HG03064 (cell line): ENCODE results near the gene SLC5A1.
"Not testable (repeated sequence)": the region's sequence is repeated elsewhere in the genome, so short reads cannot be mapped to it uniquely, and the experiment has no call there.

Source experiments
- ATAC-seq: cut with Tn5 transposase; IDR thresholded peaks from one replicate; pipeline ENCODE4 v1.9.1; 2021; ENCODE audit warnings: low read depth; ENCODE audit not compliant: unreplicated experiment

Gene SLC5A1

DNA sequence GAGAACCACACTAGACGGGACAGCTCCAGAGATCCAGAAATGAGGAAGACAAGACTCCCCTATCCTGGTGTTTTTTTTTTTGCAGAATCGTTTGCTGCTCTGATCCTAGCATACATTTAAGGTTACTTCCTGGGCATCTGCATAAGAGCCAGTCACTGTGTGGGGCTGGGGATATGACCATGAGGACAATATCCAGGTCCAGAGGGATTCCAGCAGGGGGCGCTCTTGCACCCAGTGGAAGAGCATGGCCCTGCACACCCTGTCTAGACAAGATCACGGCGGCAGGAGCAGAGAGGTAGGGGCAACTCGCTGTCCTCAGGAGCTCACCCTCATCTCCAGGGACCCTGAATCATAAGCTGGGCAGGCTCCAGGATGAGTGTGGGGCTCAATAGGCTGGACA lies 97.6 kb downstream of the SLC5A1 start:
- not testable (repeated sequence) for ATAC-seq

DNA sequence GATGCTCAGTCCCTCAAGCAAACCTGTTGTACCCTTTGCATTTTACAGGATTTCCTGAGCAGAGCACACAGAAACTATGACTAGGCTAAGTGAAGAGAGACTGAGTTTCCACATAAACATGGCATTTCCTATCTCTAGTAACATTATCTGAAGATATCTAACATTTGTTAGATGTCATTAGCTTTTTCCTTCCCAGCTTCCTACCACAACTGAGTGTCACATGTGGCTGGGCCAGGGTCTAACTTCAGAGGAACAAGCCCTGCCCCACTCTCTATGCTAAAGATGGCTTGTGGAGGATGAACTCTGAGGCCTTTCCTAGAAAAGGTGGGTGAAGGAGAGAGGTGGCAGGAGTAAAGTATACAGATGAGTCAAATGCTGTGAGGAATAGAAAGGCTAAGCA lies 99.5 kb downstream of the SLC5A1 start:
- ATAC-seq, result no peak

DNA sequence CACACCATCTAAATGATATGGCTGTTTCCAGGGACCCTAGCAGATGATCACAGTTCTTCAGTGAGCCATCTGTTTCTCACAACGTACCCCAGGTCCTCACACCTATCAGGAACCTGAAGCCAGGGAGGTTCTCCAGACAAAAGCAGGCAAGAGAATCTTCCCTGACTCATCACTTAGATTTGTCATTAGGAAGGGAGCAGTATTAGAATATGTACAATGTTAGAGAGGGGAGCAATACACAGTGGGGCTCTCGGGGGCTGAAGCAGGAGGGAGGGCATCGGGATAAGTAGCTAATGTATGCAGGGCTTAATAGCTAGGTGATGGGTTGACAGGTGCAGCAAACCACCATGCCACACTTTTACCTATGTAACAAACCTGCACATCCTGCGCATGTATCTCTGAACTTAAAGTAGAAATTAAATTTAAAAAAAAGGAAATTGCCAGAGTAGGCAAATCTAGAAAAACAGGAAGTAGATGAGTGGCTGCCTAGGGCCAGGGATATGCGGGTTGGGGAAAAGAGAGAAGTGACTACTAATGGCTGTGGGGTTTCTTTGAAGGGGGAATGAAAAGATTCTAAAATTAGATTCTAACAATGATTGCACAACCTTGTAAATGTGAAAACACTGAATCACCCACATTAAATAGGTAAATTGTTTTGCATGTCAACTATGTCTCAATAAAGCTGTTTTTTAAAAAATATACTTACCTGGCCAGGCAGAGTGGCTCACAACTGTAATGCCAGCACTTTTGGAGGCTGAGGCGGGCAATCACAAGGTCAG lies 101.6 kb downstream of the SLC5A1 start:
- no peak for ATAC-seq

DNA sequence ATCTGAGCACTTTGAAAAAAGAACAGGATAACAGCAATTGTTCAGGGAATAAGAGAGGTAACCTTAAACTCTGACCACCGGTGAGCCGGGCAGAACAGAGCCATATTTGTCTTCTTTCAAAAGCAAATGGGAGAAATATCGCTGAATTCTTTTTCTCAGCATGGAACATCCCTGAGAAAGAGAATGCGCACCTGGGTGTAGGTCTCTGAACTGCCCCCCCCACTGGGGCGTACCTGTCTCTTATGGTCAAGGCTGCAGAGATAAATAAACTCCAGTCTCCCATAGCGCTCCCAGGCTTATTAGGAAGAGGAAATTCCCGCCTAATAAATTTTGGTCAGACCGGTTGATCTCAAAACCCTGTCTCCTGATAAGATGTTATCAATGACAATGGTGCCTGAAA lies 104.1 kb downstream of the SLC5A1 start:
- not testable (repeated sequence) for ATAC-seq

DNA sequence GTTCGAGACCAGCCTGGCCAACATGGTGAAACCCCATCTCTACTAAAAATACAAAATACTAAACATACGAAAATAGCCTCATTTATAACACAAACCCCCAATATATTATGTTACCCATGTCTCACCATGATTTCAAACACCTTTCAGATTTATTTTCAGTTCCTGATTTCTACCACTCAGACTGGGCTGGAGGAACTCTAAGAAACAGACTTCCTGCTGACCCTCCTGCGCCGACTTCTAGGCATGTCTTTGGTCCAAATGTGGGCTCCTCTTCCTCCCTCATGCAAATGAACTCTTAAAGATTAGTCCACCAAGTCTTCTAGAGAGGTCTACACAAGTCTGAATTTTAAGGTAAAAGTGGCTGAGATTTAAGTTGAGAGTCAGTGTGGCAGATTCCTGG lies 105.3 kb downstream of the SLC5A1 start:
- not testable (repeated sequence) for ATAC-seq

DNA sequence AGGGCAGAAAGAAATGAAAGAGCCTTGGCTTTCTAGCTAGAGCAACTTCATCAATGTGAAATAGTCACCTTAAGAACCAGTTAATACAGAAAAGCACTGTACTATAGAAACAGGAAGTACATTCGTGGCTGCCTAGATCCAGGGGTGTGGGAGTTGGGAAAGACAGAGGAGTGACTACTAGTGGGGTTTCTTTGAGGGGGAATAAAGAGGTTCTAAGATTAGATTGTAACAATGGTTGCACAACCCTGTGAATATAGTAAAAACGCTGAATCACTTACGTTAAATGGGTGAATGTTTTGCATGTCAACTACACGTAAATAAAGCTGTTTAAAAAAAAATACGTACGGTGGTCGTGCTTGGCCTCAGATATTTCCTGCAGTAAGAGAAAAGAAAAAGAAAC lies 107.6 kb downstream of the SLC5A1 start:
- not testable (repeated sequence) for ATAC-seq

DNA sequence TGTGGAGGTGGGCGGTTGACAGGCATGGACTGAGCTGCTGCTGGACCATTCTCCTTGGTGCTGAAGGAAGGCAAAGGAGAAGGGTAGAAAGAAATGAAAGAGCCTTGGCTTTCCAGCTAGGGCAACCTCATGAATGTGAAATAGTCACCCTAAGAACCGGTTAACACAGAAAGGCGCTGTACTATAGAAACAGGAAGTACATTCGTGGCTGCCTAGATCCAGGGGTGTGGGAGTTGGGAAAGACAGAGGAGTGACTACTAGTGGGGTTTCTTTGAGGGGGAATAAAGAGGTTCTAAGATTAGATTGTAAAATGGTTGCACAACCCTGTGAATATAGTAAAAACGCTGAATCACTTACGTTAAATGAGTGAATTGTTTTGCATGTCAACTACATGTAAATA lies 108.6 kb downstream of the SLC5A1 start:
- ATAC-seq, result not testable (repeated sequence)

DNA sequence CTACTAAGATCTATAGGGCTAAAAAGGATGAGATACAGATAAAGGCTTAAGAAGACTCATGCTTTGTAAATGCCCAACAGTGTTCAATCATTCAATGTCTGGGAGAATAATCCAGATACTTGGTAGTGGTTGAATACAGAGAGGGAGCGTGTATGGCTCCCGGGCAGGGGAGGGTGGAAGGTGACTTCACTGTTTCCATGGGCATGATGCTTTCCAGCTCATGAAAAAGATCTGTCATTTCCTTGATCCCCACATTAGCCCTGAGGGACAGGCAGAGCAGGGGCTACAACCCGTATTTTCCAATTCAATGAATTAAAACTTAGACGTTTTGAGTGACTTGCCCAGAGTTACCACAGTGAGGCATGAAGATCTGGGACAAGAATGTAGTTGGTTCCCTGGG lies 111.7 kb downstream of the SLC5A1 start:
- ATAC-seq, result not testable (repeated sequence)

DNA sequence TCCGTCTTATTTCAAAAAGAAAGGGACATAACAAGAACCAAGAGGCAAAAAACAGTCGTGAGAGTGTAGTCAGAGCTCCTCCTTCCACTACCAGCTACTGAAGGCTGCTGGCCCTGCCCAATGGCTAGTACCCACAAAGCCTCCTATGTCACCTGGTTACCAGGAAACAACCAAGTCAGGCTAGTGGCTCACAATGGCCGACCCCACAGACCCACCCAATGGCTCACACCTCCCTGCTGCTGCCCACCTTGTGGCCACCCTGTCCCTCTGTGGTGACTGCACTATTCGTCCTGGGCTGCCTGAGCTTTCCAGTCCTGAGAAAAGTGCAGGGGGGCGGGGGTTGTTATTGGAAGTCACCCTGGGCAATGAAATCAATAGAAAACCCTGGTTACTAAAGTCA lies 114.6 kb downstream of the SLC5A1 start:
- not testable (repeated sequence) for ATAC-seq

DNA sequence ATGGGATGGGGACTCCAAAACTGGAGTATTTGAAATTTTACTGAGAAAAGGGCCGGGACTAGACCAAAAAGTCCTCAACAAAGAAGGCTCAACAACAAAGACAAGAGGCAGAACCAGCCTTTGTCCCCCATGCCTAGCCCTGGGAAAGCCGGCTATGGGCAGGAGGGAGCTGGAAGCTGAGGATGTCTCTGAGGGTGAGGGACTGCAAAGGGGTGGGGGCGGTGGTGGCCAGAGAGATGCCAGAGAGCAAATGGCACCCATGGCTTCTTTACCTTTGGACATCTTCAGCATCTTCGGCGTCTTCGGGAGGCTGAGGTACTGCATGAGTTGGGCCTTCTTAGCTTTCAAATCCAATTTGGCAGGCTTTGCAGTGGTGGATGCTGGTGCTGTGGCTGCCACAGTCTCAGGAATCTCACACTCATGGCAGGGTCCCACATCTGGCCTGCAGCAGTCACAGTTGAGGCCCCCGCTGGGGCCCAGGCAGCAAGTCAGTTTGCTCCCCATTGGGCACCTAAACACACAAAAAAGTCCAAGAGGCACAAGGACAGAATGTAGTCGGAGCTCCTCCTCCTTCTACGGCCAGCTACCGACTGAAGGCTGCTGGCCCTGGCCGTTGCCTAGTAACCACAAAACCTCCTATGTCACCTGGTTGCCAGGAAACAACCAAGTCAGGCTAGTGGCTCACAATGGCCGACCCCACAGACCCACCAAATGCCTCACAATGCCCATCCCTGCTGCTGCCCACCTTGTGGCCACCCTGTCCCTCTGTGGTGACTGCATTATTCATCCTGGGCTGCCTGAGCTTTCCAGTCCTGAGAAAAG lies 115.9 kb downstream of the SLC5A1 start, which contains the start of gene C22orf42:
Gene C22orf42, minus strand, starts transcription at position 592 of the 822 bp plus-strand sequence. Its CDS starts 88 bp downstream, at position 504.
- no peak for ATAC-seq

DNA sequence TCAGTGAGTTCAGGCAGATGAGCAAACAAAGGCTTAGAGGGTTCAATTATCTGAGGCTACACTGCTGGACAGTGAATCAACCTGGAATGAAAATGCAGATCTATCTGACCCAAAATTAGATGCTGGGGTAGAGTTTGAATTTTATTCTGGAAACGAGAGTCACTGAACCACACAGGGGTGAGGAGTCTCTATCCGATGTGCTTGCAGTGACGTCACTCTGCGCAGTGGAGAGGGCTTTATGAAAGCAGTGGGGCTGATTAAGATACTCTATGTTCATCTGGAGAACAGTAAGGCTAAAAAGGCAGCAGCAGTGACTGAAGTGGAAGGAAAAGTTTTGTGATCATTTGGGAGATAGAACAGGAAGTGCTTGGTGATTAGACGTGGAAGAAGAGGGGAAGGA lies 117.3 kb downstream of the SLC5A1 start:
- ATAC-seq, result not testable (repeated sequence)
